RWPE2 (cell line): Measurements from ENCODE around the gene MYMK.

Experiments
- ATAC-seq: fragments of 200-7000 bp; cut with Tn5 transposase; 3 replicates; pipeline ENCODE4 v1.9.1; 2021; ENCODE audit warnings: low read depth
- DNase-seq: peaks from one replicate; pipeline ENCODE4 v3.0.0-alpha.2; 2020; ENCODE audit warnings: low spot score
- H3K27ac ChIP-seq: fragments of 450-650 bp; 2 replicates; pipeline ENCODE4 v1.5.1; 2017; ENCODE audit warnings: mild to moderate bottlenecking; ENCODE audit not compliant: poor library complexity, severe bottlenecking
- H3K27me3 ChIP-seq: fragments of 250-450 bp; sonication (Bioruptor Pico); 2 replicates; pipeline ENCODE4 v1.5.1; 2021; ENCODE audit warnings: mild to moderate bottlenecking, moderate library complexity; ENCODE audit not compliant: insufficient read depth, poor library complexity, severe bottlenecking
- H3K36me3 ChIP-seq: fragments of 250-450 bp; sonication (Bioruptor Pico); 2 replicates; pipeline ENCODE4 v1.5.1; 2020; ENCODE audit warnings: low read depth, mild to moderate bottlenecking, moderate library complexity
- H3K4me1 ChIP-seq: fragments of 250-450 bp; sonication (Bioruptor Pico); 2 replicates; pipeline ENCODE4 v1.5.1; 2021; ENCODE audit warnings: mild to moderate bottlenecking, moderate library complexity; ENCODE audit not compliant: insufficient read depth, poor library complexity, severe bottlenecking
- H3K4me3 ChIP-seq: fragments of 250-450 bp; sonication (Bioruptor Pico); 2 replicates; pipeline ENCODE4 v1.5.1; 2021; ENCODE audit warnings: mild to moderate bottlenecking, moderate library complexity; ENCODE audit not compliant: severe bottlenecking
- H3K9me3 ChIP-seq: fragments of 250-450 bp; sonication (Bioruptor Pico); 2 replicates; pipeline ENCODE4 v1.5.1; 2021; ENCODE audit warnings: mild to moderate bottlenecking, moderate library complexity; ENCODE audit not compliant: severe bottlenecking
- CTCF ChIP-seq: fragments of 450-650 bp; IDR thresholded peaks from one replicate; pipeline ENCODE4 v1.5.1; 2017; ENCODE audit warnings: mild to moderate bottlenecking, moderate library complexity; ENCODE audit not compliant: poor library complexity, severe bottlenecking

Gene MYMK

GRCh38 chr9:133536536-133536935 lies 11.8 kb upstream of the MYMK start:
- no peak for ATAC-seq

GRCh38 chr9:133536080-133536479 lies 11.3 kb upstream of the MYMK start:
- Histone ChIP-seq H3K4me3 (no peak overlapping the region), H3K27me3 (peaks cover 40% of the 10 kb centered on the region), H3K9me3 (no peaks in the 10 kb centered on the region), H3K4me1 (no peaks in the 10 kb centered on the region), H3K36me3 (no peaks in the 10 kb centered on the region), H3K27ac (no peak overlapping the region)
- TF ChIP-seq CTCF: no peak
- no peak for DNase-seq
- ATAC-seq: no peak

More at GRCh38 chr9:133536536-133536935, 11.8 kb upstream of the MYMK start:
- H3K27me3 ChIP-seq: peaks cover 40% of the 10 kb centered on the region
- H3K4me3 ChIP-seq: no peak overlapping the region
- DNase-seq: no peak
- H3K27ac ChIP-seq: no peak overlapping the region
- no peaks in the 10 kb centered on the region for H3K36me3 ChIP-seq
- H3K4me1 ChIP-seq: no peaks in the 10 kb centered on the region
- TF ChIP-seq CTCF: no peak
- H3K9me3 ChIP-seq: no peaks in the 10 kb centered on the region

GRCh38 chr9:133535306-133535877 lies 10.6 kb upstream of the MYMK start:
- Histone ChIP-seq H3K4me3 (no peak overlapping the region), H3K36me3 (no peaks in the 10 kb centered on the region), H3K4me1 (no peaks in the 10 kb centered on the region), H3K27me3 (peaks cover 45% of the 10 kb centered on the region), H3K9me3 (no peaks in the 10 kb centered on the region), H3K27ac (no peak overlapping the region)
- ATAC-seq (no peak), DNase-seq (no peak)
- no peak for TF ChIP-seq CTCF

GRCh38 chr9:133534346-133535291 lies 9.9 kb upstream of the MYMK start, which contains the start of gene ADAMTSL2:
Gene ADAMTSL2, plus strand, starts transcription at chr9:133534704. Its CDS starts 2,009 bp downstream, at chr9:133536713.
- no peaks in the 10 kb centered on the region for H3K4me1 ChIP-seq
- H3K27ac ChIP-seq: no peak within 1 kb of the TSS
- ATAC-seq: 0 out of 3 replicates have a peak, but pooled peaks have one; percentile 30
- no peak for TF ChIP-seq CTCF
- no peaks in the 10 kb centered on the region for H3K36me3 ChIP-seq
- H3K9me3 ChIP-seq: no peaks in the 10 kb centered on the region
- no peak for DNase-seq
- no peak within 1 kb of the TSS for H3K4me3 ChIP-seq
- H3K27me3 ChIP-seq: peaks cover 51% of the 10 kb centered on the region

GRCh38 chr9:133533857-133534256 lies 9.1 kb upstream of the MYMK start:
- Histone ChIP-seq H3K9me3 (no peaks in the 10 kb centered on the region), H3K4me1 (no peaks in the 10 kb centered on the region), H3K36me3 (no peaks in the 10 kb centered on the region), H3K27me3 (peaks cover 59% of the 10 kb centered on the region), H3K4me3 (no peak overlapping the region), H3K27ac (no peak overlapping the region)
- no peak for TF ChIP-seq CTCF
- no peak for DNase-seq
- ATAC-seq: no peak
